DMS53 (cell line): ENCODE data around the gene PPM1H.

Source experiments
- DNase-seq: peaks from one replicate; lab custom pipeline; 2025; lab: John Stamatoyannopoulos, UW

Gene PPM1H

DNA sequence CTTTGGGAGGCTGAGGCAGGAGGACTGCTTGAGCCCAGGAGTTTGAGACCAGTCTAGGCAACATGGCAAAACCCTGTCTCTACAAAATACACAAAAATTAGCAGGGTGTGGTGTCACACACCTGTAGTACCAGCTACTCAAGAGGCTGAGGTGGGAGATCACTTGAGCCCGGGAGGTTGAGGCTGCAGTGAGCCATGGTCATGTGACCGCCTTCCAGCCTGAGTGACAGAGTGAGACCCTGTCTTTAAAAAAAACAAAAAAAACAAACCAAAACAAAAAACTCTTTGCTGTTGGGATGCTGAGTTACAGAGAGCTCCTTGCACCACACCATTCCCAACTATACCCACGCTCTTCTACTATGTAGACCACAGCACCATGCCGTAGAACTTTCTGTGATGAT is 221.2 kb downstream of the PPM1H start:
- no peak for DNase-seq

- DNase-seq: no peak
These were observed 222.0 kb downstream of the PPM1H start for GRCh38 chr12:62712681-62713573.

GRCh38 chr12:62711631-62712241 is 223.2 kb downstream of the PPM1H start:
- DNase-seq: no peak

- DNase-seq: no peak
These were observed 225.6 kb downstream of the PPM1H start for GRCh38 chr12:62709311-62709710.

DNA sequence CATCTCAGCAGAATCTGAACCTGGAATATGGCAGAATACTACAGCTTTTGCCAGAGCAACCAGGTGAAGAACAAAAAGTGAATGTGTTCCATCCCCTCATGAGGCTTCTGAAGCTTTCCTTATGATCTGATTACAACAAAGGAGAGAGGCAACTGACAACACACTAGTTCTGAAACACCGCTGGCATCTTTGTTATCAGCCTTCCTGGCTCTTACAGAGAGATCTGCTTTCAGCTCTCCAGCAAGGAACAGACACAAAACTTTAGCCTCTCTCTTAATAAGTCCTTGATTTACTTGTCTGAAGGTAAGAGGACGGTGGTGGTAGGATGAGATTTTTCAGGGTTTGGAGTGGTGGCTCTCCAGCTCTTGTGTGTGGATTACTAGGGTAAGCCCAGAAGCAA is 227.0 kb downstream of the PPM1H start:
- DNase-seq: no peak

DNA sequence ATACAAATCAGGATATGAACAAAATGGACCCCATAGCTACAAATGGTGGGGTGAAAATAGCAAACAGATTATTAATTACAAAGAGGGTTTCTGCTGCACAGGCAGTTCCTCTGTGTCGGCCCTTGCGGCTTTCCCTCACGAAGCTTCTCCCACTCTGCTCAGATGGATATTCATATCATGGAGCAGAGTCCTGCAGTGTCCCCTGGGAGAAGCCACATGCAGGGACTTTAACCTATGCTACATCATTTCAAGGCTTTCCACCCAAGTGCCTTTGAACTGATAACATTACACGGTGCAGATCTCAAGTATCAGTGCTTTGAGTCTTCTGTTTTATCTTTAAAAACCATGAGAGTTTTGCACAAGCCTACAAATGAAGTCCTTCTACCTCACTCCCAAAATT is 229.1 kb downstream of the PPM1H start:
- no peak for DNase-seq

DNA sequence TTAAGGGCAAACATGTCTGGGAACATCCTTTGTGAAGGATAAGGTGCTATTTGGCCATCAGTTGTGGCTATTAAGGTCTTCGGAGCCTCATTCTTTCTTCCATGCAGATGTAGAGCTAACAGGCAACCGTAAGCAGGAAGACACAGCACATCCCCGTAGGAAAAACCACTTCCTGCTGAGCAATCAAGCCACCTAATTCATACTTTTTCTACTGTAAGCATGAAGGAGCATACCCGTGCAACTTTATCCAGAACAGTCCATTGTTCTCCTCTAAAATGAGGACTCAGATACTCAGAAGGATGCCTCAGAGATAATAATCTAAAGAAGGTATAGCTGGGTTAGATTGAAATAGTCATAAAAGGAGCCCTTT is 232.0 kb downstream of the PPM1H start:
- DNase-seq: no peak

DNA sequence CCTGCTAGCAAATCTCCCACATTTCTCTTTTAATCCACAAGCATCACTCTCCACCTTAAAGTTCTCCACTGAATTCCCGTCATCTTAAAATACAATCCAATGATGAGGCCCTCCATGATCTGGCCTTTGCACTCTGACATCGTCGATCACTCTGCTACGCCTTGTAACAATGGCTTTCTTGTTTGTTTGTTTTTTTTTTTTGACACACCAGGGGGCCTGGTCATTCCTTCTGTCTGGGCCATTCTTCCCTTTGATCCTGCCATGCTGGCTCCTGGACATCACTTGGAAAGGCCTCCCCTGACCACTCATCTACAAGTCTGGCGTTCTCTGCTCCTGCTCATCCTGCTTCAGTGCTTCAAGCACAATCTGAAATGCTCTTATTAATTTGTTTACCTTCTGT is 233.5 kb downstream of the PPM1H start:
- peak; percentile 13 for DNase-seq

DNA sequence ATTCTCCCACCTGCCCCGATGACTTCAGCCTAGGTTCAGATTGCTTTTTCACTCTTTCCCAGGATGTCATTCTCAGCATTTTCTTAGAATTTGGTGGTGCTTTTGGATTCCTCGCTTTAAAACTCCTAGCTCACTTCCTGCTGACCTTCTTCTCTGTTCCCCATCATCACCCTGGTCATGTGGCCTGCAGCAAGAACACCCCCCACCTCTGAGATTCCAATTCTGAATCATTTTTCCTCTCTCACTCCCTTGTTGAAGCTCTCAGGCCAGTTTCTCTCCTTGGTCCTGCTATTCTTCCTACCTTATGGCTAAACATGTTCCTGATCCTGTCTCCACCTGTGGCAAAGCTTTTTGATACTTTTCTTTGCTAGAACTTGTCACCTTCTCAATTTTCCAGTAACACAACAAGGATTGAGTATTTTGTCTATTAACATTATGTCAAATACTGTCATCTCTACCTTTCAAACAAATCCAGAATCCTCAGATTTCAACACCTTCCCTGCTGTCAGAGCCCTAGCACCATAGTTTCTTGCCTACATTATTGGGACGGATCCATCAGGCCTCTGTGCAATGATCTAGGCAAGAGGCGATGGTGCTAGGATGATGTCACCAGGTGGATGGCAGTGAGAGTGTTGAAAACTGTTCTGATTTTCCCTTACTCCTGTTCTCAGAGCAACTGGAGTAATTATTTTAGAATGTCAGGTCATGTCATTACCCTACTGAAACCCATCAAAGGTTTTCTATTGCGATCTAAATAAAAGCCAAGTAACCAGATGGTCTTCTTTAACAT is 234.7 kb downstream of the PPM1H start:
- no peak for DNase-seq

GRCh38 chr12:62698701-62699101 is 236.2 kb downstream of the PPM1H start:
- DNase-seq: no peak

DNA sequence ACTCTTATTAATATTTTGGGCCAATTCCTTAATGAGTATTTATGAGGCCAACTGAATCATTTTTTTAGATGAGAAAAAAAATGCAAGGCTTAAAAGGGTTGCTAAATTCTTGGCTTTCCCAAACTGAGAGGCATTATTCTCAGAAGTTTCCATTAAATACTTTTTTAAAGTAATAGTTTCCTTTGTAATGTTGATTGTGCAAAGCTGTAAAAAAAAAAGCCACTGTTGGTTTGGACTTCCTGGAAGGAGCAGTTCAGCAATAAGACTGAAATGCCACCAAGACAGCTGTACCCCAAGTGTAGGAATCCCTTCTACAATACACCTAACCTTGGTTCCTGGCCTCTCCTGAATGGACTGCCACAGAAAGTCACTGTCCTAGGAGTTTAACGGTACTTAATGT is 237.1 kb downstream of the PPM1H start:
- no peak for DNase-seq

GRCh38 chr12:62695696-62696095 is 239.3 kb downstream of the PPM1H start:
- no peak for DNase-seq

DNA sequence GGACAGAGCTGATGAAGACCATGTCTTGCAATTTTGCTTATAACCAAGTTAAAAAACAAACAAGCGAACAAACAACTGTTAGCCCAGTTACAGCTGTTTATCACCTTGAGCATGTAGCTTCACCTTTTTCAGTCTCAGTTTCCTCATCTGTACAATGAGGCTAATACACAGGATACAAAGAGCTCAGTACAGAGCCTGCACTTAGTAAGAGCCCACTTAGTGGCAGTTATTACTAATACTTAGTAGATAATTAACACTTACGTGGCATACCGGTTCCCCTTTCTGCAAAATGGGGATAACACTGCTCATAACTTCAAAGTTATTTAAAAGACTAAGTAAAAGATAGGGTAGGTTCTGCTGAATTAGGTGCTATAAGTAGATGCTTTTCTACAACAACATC is 240.3 kb downstream of the PPM1H start:
- no peak for DNase-seq

DNA sequence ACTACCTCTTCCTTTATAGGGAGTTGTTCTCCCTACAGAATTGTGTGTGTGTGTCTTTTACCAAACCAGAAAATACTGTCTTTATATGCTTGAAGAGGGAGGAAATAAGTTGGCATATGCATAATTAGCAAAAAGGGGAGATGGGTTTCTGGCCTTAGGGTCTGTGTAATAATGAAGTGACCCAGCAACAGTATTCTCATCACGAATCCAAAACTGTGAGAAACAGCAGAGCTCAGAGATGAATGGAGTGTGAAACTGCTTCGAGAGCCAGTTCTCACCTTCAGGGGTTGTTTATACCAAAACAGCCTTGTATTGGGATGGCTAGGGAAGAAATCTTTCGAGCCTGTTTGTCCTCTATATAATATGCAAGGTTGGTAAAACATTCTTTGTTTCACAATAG is 240.8 kb downstream of the PPM1H start:
- DNase-seq: no peak

DNA sequence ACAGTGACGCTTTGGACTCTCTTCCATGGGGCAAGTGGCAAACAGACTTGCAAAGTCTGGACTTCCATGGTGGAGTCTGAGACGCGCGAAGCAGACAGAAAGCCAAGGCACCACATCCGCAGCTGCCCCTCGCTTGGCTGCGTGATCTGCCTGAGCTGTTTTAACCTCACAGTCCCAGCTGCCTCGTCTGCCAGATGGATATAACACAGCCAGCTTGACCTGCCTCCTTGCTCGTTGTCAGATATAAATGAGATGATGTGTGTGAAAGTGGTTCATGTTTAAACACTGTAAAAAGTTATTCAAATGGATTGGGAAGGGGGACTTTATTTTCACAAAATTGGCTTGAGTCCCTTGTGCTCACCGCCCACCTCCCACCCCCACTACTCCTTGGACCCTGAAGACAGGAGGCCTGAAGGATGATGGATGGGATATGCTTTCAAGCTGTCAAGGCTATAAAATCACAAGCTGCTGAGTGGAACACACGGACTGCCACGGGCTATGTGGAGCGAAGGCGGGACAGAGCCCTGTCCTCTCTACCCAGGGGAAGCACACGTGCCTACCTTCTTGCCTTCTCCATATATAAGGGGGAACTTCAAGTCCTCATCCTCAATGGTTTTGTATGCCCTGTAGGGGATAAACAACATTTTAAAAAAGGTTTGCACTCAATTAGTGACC is 241.4 kb downstream of the PPM1H start:
- no peak for DNase-seq

DNA sequence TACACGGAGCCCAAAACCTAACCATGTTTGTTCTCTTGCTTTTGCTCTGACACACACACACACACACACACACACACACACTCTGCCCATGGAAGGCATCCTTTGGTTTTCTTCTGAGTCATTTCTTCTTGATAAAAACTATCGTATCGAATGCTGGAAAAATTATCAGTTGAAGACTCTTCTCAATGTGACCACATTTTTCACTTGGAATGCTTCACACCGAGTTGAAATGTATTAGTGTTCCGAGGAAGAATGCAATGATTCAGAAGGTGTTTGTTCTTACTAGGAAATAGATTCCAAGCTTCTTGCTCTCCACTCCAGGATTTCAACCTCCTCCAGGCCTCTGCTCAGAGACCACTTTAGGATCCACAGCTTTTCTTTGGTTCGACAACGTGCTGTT is 242.1 kb downstream of the PPM1H start:
- DNase-seq: no peak

DNA sequence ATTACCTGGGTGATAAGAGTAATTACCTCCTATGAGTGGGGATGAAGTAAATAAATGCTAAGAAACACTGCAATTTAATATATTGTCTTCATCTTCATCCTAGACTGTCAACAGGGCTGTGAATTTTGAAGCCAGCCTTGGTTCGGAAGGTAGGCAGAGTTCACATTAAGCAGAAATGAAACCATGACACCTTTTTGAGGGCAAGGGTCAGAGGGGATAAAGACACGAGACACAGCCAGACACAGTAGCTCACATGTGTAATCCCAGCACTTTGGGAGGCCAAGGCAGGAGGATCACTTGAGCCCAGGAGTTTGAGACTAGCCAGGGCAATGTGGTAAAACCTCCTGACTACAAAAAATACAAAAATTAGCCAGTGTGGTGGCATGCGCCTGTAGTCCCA is 243.6 kb downstream of the PPM1H start:
- DNase-seq: no peak

GRCh38 chr12:62689042-62689839 is 245.7 kb downstream of the PPM1H start:
- no peak for DNase-seq

GRCh38 chr12:62686938-62687337 is 248.0 kb downstream of the PPM1H start:
- no peak for DNase-seq

DNA sequence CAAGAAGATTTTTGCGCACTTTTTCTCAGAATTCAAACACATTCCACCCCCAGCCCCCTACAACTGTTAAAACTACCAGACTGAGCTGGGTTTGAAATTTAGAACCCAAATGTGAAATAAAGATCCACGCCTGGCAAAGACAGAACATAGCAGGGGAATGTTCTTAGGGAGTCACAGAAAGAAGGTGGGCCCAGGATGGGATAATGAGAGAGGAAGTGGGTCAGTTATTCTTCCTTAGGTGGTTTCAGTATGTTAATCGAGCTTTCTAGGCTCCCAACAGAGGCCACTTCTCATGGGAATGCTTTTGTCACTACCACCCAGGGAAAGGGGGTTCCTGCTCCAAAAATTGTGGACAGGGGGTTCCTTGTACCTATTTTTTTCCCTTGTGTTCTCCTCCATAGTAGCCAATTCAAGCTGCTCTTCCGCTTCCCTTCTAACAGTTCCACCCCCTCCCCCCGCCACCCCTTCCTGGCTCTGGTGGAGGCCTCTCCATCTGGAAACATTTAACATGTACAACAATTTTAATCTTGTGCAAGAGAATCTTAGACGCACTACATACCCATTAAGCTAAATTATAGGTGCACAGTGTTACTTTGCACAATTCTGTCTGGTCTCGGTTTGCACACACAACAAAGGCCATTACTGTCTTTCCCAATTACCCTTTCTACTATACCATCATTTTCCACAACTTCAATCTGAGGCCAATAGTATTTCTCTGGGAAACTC is 250.2 kb downstream of the PPM1H start:
- DNase-seq: no peak
